Right atrium auricular region (tissue), 2 donors: ENCODE measurements around the gene NIPAL3. TPM values are rescaled to one million over a fixed set of nuclear protein-coding genes. Genes with fewer than 3 reads are reported as not detected.

Experiments used
- DNase-seq: peaks from one replicate; pipeline ENCODE4 v3.0.0-alpha.2; 2019; ENCODE audit warnings: low spot score
- H3K27ac ChIP-seq, 2 donors: fragments of 200-600 bp; sonication (generic); 1 replicate in 1 of 2; 2 replicates in 1 of 2; pipeline ENCODE4 v1.5.1; 2016 to 2019
- H3K27me3 ChIP-seq, 2 donors: fragments of 200-600 bp; sonication (generic); one replicate each; pipeline versions ENCODE4 v1.5.1 to v1.6.0; 2017 to 2019
- H3K36me3 ChIP-seq: fragments of 200-600 bp; sonication (generic); one replicate; pipeline ENCODE4 v1.5.1; 2016
- H3K4me1 ChIP-seq, 2 donors: fragments of 200-600 bp; sonication (generic); one replicate each; pipeline versions ENCODE4 v1.5.1 to v1.6.0; 2017 to 2019
- H3K4me3 ChIP-seq, 2 donors: fragments of 200-600 bp; sonication (generic); 1 replicate in 1 of 2; 2 replicates in 1 of 2; pipeline ENCODE4 v1.5.1; 2017 to 2019; ENCODE audit warnings: mild to moderate bottlenecking in 1 of 2, moderate library complexity in 1 of 2
- H3K9me3 ChIP-seq, 2 donors: fragments of 200-600 bp; sonication (generic); one replicate each; pipeline ENCODE4 v1.5.1; 2019
- total RNA-seq, 2 donors: library from RNA; depleted of rRNA; stranded (reverse); fragments of >200 nt; gene quantifications; one replicate each; pipeline ENCODE4 v1.1.0, GENCODE V29; 2016
- TF ChIP-seq, protein P1 (sequence below), 2 donors: fragments of 200-600 bp; sonication (generic); IDR thresholded peaks; one replicate each; pipeline ENCODE4 v1.5.1; 2019; ENCODE audit warnings: antibody characterized with exemption in 2 of 2

Gene NIPAL3
- total RNA-seq, 2 donors from 2014 or later = 34.8 to 43.3 TPM

DNA sequence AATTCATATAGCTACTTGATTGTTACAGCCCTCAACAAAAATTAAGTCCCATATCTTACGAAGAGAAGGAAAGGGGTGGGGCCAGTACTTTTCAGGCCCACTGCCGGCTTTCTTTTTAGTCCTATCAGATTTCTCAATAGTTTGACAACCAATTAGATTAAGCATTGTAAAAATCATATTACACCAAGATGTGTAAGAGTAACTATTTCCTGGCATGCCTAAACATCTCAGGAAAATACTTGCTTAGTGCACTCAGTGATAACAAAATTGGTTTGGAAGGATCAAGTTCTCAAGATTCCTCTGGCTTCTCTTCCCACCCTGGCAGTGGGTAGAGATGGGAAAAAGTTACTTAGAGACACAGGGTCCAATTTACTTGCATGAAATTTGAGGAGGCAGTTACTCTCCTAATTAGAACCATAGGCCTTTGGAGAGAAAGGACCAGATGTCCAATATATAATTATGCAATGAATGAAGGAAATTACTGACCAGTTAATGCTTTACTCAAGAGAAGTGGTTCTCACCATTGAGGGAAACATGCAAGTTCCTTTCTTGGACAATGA, 32.1 kb upstream of the NIPAL3 start:
- no peaks in the 10 kb centered on the region for H3K36me3 ChIP-seq
- TF ChIP-seq, protein P1, sequence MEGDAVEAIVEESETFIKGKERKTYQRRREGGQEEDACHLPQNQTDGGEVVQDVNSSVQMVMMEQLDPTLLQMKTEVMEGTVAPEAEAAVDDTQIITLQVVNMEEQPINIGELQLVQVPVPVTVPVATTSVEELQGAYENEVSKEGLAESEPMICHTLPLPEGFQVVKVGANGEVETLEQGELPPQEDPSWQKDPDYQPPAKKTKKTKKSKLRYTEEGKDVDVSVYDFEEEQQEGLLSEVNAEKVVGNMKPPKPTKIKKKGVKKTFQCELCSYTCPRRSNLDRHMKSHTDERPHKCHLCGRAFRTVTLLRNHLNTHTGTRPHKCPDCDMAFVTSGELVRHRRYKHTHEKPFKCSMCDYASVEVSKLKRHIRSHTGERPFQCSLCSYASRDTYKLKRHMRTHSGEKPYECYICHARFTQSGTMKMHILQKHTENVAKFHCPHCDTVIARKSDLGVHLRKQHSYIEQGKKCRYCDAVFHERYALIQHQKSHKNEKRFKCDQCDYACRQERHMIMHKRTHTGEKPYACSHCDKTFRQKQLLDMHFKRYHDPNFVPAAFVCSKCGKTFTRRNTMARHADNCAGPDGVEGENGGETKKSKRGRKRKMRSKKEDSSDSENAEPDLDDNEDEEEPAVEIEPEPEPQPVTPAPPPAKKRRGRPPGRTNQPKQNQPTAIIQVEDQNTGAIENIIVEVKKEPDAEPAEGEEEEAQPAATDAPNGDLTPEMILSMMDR (IDR thresholded peaks at IDR 0.05) = no peak
- peak; percentile 23 for DNase-seq
- no peaks in the 10 kb centered on the region for H3K27me3 ChIP-seq
- H3K4me3 ChIP-seq = no peak overlapping the region
- H3K9me3 ChIP-seq = no peaks in the 10 kb centered on the region
- no peaks in the 10 kb centered on the region for H3K4me1 ChIP-seq
- H3K27ac ChIP-seq = no peak overlapping the region

DNA sequence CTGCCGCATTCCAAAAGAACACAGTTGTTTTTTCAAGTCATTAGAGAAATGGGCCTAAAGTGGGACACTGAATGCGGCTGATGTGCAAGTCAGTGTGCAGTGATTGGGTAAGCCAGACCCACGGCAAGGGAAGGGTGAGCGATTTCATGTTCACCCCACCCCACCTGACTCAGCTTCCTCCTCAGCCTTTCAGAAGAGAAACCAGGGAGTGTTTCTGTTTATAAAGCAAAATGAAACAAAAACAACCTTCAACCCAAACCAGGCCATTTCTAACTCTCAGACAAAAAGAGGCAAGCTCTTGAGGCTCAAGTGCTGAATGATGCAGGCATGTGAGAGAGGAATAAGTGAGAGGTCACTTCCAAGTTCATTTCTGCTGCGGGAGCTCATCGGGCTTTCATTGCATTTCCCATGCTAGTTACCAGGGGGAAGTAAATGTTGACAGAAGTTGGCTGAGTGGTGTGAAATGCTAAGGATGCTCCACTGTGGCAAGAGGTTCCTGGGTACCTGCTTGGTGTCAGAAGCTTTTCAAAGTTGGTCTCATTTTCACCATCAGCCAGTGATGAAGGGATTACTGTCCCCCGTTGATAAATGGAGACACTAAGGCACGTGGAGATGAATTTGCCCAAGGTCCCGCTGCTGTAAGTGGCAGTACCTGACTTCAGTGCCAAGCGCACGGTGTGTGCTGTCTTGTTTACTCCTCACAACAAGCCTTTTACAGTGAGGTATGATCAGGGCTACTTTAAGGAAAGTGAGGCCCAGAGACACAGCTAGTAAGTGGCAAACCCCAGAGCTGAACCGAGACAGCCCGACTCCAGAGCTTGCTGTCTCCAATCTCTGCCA, 31.1 kb upstream of the NIPAL3 start:
- no peaks in the 10 kb centered on the region for H3K9me3 ChIP-seq
- H3K4me1 ChIP-seq = no peaks in the 10 kb centered on the region
- no peaks in the 10 kb centered on the region for H3K27me3 ChIP-seq
- peak; percentile 66 for DNase-seq
- no peak overlapping the region for H3K27ac ChIP-seq
- H3K4me3 ChIP-seq = no peak overlapping the region
- no peaks in the 10 kb centered on the region for H3K36me3 ChIP-seq
- TF ChIP-seq, protein P1 (IDR thresholded peaks at IDR 0.05) = no peak

DNA sequence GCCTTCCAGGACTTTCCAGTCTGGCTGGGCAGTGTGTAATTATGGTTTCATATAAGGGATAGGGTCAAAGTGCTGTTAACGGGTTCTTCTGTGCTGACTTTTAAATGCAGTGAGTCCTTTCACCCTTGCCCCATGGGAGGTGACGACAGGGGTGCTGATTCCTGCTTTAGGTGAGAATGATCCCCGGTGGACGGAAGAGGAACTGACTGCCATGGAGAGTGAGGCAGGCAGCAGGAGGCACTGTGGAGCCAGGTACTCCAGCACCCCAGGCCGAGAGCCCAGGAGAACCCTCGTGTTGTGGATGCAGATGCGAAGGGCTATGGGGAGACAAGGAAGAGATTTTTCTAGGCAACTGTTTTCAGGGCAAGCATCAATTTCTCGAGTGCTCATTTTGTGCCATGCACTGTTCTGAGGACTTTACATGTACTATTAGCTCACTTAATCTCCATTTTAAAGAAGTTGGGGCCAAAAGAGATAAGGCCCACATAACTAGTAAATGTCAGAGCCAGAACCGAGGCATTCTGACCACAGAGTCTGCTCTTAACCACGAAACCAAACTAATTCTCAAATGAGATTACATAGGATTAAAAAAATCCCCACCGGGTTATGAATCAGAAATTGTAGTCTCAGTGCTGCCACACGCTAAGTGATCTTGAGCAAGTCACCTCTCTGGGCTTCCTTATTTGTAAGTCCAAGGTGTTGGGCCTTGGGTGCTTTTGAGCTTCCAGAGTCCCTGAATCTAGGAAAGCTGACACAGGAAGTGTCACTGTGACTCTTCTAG, 30.3 kb upstream of the NIPAL3 start:
- H3K36me3 ChIP-seq = no peaks in the 10 kb centered on the region
- peak; percentile 49 for DNase-seq
- H3K27ac ChIP-seq = no peak overlapping the region
- no peak overlapping the region for H3K4me3 ChIP-seq
- H3K27me3 ChIP-seq = no peaks in the 10 kb centered on the region
- no peaks in the 10 kb centered on the region for H3K9me3 ChIP-seq
- TF ChIP-seq, protein P1 (IDR thresholded peaks at IDR 0.05) = peak in 1 of 2 donors; percentile 13
- no peaks in the 10 kb centered on the region for H3K4me1 ChIP-seq

DNA sequence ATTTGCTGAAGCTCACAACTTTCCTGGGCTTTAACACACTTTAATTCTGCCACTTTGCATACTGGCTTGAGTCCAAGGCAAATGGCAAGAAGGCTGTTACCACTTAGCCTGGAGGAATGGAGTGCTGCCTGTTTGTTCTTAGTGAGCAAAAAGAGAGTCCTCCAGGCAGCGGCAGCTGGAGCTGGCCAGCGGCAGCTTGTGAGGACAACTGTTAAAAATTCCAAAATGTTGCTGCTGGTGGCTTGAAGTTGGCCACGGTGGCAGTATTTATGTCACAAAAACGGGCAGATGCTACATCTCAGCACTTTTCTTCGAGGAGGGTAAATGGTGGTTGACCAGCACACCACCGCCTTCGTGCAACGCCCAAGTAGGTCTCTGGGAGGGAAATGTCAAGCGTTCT, 29.4 kb upstream of the NIPAL3 start:
- TF ChIP-seq, protein P1 (IDR thresholded peaks at IDR 0.05) = no peak
- no peaks in the 10 kb centered on the region for H3K36me3 ChIP-seq
- peak; percentile 32 for DNase-seq
- no peak overlapping the region for H3K27ac ChIP-seq
- no peaks in the 10 kb centered on the region for H3K9me3 ChIP-seq
- H3K4me3 ChIP-seq = no peak overlapping the region
- peaks cover 0 to 4% of the 10 kb centered on the region in 2 donors for H3K4me1 ChIP-seq
- no peaks in the 10 kb centered on the region for H3K27me3 ChIP-seq

DNA sequence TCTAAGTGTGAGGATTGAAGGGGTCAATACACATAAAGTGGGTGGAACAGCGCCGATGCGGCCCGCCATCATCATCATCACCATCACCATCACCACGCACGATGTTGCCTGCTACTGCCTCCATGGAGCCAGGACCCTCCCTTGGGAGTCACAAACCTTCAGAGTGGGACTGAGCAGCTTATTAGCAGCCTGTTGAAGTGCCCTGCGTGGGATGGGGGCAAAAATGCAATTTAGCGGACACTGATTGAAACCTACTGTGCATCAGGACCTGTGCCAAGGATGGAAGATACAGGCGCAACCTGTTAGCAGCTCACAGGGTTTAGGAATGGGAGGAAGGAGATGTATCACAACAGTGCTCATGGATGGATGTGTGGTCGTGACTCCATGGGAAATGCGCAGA, 28.7 kb upstream of the NIPAL3 start:
- Histone ChIP-seq H3K27ac (no peak overlapping the region), H3K36me3 (no peaks in the 10 kb centered on the region), H3K4me3 (no peak overlapping the region), H3K27me3 (no peaks in the 10 kb centered on the region), H3K4me1 (peaks cover 0 to 10% of the 10 kb centered on the region in 2 donors), H3K9me3 (no peaks in the 10 kb centered on the region)
- peak; percentile 21 for DNase-seq
- TF ChIP-seq, protein P1 (IDR thresholded peaks at IDR 0.05) = no peak
